GM19099 (cell line): Measurements from ENCODE around the gene DHRS9.

Experiments used
- POLR2A ChIP-seq: IDR thresholded peaks from 3 replicates; pipeline ENCODE4 v1.6.1; 2011; ENCODE audit warnings: low read depth; ENCODE audit not compliant: insufficient read length; ENCODE audit errors: extremely low read depth

DHRS9 gene

GRCh38 chr2:169107645-169108044 lies 38.3 kb downstream of the DHRS9 start:
- TF ChIP-seq POLR2A: no peak

GRCh38 chr2:169108099-169108884 lies 38.9 kb downstream of the DHRS9 start:
- no peak for TF ChIP-seq POLR2A

- no peak for TF ChIP-seq POLR2A
These were observed 40.4 kb downstream of the DHRS9 start for GRCh38 chr2:169109502-169110409.

GRCh38 chr2:169110419-169110818 lies 41.1 kb downstream of the DHRS9 start:
- no peak for TF ChIP-seq POLR2A

GRCh38 chr2:169110916-169111315 lies 41.6 kb downstream of the DHRS9 start:
- no peak for TF ChIP-seq POLR2A

- no peak for TF ChIP-seq POLR2A
These were observed 43.5 kb downstream of the DHRS9 start for GRCh38 chr2:169112841-169113240.

- no peak for TF ChIP-seq POLR2A
These were observed 44.7 kb downstream of the DHRS9 start for GRCh38 chr2:169114056-169114455.

- TF ChIP-seq POLR2A: no peak
These were observed 47.0 kb downstream of the DHRS9 start for GRCh38 chr2:169116327-169116726.

GRCh38 chr2:169116993-169117392 lies 47.6 kb downstream of the DHRS9 start:
- no peak for TF ChIP-seq POLR2A

- TF ChIP-seq POLR2A: no peak
These were observed 48.7 kb downstream of the DHRS9 start for GRCh38 chr2:169118060-169118459.

- TF ChIP-seq POLR2A: no peak
These were observed 49.9 kb downstream of the DHRS9 start for GRCh38 chr2:169119123-169119760.

GRCh38 chr2:169119851-169120250 lies 50.5 kb downstream of the DHRS9 start:
- no peak for TF ChIP-seq POLR2A

GRCh38 chr2:169129703-169130243 lies 60.4 kb downstream of the DHRS9 start:
- no peak for TF ChIP-seq POLR2A

- no peak for TF ChIP-seq POLR2A
These were observed 62.5 kb downstream of the DHRS9 start for GRCh38 chr2:169131587-169132512.

GRCh38 chr2:169136885-169137534 lies 67.6 kb downstream of the DHRS9 start:
- no peak for TF ChIP-seq POLR2A
